Measurements from ENCODE around the gene ENOSF1. TPM values are rescaled to one million over a fixed set of nuclear protein-coding genes. Genes with fewer than 3 reads are reported as not detected.

ENOSF1 gene
- total and polyA plus RNA-seq, 8 donors: 27.1 to 69.2 (median 46.7) TPM

DNA sequence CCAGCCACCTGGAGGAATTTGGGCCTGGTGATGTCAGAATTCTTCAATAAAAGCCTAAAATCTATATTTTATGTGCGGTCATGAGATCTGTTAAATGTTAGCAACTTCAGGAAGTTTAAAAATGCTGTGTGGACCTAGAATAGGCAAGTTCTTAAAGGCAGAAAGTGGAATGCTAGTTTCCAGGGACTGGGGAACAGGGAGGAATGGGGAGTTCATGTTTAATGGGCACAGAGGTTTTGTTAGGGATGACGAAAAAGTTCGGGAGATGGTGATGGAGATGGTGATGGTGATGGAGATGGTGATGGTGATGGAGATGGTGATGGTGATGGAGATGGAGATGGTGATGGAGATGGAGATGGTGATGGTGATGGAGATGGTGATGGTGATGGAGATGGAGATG is 45.8 kb downstream of the ENOSF1 start:
- TF ChIP-seq, protein P1, sequence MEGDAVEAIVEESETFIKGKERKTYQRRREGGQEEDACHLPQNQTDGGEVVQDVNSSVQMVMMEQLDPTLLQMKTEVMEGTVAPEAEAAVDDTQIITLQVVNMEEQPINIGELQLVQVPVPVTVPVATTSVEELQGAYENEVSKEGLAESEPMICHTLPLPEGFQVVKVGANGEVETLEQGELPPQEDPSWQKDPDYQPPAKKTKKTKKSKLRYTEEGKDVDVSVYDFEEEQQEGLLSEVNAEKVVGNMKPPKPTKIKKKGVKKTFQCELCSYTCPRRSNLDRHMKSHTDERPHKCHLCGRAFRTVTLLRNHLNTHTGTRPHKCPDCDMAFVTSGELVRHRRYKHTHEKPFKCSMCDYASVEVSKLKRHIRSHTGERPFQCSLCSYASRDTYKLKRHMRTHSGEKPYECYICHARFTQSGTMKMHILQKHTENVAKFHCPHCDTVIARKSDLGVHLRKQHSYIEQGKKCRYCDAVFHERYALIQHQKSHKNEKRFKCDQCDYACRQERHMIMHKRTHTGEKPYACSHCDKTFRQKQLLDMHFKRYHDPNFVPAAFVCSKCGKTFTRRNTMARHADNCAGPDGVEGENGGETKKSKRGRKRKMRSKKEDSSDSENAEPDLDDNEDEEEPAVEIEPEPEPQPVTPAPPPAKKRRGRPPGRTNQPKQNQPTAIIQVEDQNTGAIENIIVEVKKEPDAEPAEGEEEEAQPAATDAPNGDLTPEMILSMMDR (IDR thresholded peaks at IDR 0.05): no peak
- WGBS, 2 donors: 97% methylated on average over 3 of the region's 3 CpGs
- H3K27me3 ChIP-seq: no peaks in the 10 kb centered on the region
- peaks cover 0 to 14% (median 0%) of the 10 kb centered on the region in 3 donors for H3K36me3 ChIP-seq
- DNase-seq (no peak), FAIRE-seq (no peak), ATAC-seq (no peak)
- H3K4me3 ChIP-seq: no peak overlapping the region
- H3K27ac ChIP-seq: no peak overlapping the region
- H3K9me3 ChIP-seq: no peaks in the 10 kb centered on the region
- intact Hi-C loops (cut with DNase I): no loop called here
- H3K4me1 ChIP-seq: no peaks in the 10 kb centered on the region

DNA sequence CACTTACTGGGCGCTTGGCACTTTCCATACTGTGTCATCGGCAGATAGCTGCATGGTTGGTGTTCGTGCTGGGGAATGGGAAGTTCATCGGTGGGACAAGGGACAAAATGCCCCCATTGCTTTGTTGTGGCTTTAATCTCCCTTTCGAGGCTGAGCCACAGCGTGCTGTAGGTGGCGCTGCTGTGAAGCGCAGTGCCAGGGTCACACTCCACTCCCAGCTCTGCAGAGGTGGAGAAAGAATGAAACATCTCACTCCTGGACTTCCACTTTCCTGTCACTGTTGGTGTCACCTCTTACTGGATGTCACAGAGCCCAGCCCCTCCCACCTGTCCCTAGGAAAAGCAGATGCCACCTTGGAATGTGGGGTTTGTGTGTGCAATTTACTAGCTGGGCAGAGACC is 46.3 kb downstream of the ENOSF1 start:
- H3K27me3 ChIP-seq: no peaks in the 10 kb centered on the region
- intact Hi-C loops (cut with DNase I): no loop called here
- no peak overlapping the region for H3K27ac ChIP-seq
- peaks cover 0 to 10% (median 0%) of the 10 kb centered on the region in 3 donors for H3K36me3 ChIP-seq
- no peaks in the 10 kb centered on the region for H3K4me1 ChIP-seq
- DNase-seq (no peak), FAIRE-seq (no peak), ATAC-seq (peak in 1 of 4 donors; percentile 21)
- no peak overlapping the region for H3K4me3 ChIP-seq
- no peaks in the 10 kb centered on the region for H3K9me3 ChIP-seq
- WGBS, 2 donors: 90 to 93% methylated on average over 8 of the region's 8 CpGs
- TF ChIP-seq, protein P1 (IDR thresholded peaks at IDR 0.05): no peak

DNA sequence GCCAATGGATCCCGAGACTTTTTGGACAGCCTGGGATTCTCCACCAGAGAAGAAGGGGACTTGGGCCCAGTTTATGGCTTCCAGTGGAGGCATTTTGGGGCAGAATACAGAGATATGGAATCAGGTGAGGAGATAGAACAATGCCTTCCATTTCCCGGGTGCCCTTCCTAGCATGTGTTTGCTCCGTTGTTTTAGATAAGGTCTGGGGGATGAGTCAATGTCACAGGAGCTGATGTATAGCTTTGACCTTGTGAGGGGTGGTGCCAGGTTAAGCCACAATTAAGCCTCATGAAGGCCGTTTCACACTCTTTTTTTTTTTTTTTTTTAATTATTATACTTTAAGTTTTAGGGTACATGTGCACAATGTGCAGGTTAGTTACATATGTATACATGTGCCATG is 50.2 kb downstream of the ENOSF1 start:
- Histone ChIP-seq H3K4me1 (no peaks in the 10 kb centered on the region), H3K9me3 (no peaks in the 10 kb centered on the region), H3K27ac (no peak overlapping the region), H3K4me3 (no peak overlapping the region), H3K27me3 (no peaks in the 10 kb centered on the region), H3K36me3 (no peaks in the 10 kb centered on the region)
- DNase-seq: no peak
- WGBS, 2 donors: 92 to 93% methylated on average over 4 of the region's 4 CpGs
- ATAC-seq: no peak
- TF ChIP-seq, protein P1 (IDR thresholded peaks at IDR 0.05): no peak
- intact Hi-C loops (cut with DNase I): no loop called here
- no peak for FAIRE-seq

DNA sequence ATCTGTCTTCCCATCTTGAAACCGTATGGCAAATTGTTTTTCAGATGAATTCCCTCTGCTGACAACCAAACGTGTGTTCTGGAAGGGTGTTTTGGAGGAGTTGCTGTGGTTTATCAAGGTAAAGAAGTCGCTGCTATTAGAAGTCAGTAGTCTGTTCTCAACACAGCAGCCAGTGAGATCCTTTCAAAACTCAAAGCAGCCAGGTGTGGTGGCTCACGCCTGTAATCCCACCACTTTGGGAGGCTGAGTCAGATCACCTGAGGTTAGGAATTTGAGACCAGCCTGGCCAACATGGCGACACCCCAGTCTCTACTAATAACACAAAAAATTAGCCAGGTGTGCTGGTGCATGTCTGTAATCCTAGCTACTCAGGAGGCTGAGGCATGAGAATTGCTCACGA is 52.8 kb downstream of the ENOSF1 start:
- no peak for ATAC-seq
- intact Hi-C loops (cut with DNase I): no loop called here
- no peak for FAIRE-seq
- no peaks in the 10 kb centered on the region for H3K9me3 ChIP-seq
- H3K27me3 ChIP-seq: no peaks in the 10 kb centered on the region
- no peak for DNase-seq
- no peak overlapping the region for H3K4me3 ChIP-seq
- no peak overlapping the region for H3K27ac ChIP-seq
- H3K36me3 ChIP-seq: no peaks in the 10 kb centered on the region
- TF ChIP-seq, protein P1 (IDR thresholded peaks at IDR 0.05): no peak
- H3K4me1 ChIP-seq: no peaks in the 10 kb centered on the region
- WGBS, 2 donors: 87 to 88% methylated on average over 6 of the region's 6 CpGs

DNA sequence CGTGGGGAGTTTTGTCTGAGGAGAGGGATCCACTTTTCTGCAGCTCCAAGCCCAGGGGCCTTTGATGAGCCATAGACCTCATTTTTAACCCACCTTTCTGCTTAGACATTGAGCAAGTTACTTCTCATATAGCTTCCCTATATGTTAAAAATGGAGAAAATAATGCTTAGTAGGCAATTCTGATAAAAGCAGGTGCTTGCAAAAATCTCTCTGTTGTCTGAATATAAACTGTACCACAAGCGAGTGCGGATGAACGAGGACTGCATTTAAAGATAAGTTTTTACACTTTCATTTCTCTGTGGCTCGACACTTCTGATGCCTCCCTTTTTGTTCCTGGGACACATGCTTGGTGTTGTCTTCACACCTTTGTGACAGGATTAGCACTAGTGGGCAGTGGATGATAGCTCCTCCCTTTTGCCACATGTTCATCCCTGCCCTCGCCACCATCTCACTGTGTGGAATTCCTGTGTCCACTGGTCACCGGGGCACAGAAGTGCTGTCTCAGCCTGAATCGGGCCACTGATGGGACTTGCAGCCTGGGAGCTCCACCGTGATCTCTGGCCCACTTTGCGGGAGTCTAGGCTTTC is 53.4 kb downstream of the ENOSF1 start:
- no peak for DNase-seq
- intact Hi-C loops (cut with DNase I): no loop called here
- Histone ChIP-seq H3K36me3 (no peaks in the 10 kb centered on the region), H3K27me3 (no peaks in the 10 kb centered on the region), H3K4me3 (peak overlapping the region in 1 of 4 donors; percentile 84), H3K27ac (no peak overlapping the region), H3K9me3 (no peaks in the 10 kb centered on the region), H3K4me1 (no peaks in the 10 kb centered on the region)
- 79 to 86% methylated on average over 10 of the region's 10 CpGs for WGBS, 2 donors
- TF ChIP-seq, protein P1 (IDR thresholded peaks at IDR 0.05): no peak
- FAIRE-seq: no peak
- no peak for ATAC-seq
